8988T (cell line): Measurements from ENCODE around the gene ZNF576.
"Not testable (repeated sequence)": the region's sequence is repeated elsewhere in the genome, so short reads cannot be mapped to it uniquely, and the experiment has no call there.

Source experiments
- DNase-seq: peaks from one replicate; pipeline ENCODE4 v3.0.0; 2011

Gene ZNF576

DNA sequence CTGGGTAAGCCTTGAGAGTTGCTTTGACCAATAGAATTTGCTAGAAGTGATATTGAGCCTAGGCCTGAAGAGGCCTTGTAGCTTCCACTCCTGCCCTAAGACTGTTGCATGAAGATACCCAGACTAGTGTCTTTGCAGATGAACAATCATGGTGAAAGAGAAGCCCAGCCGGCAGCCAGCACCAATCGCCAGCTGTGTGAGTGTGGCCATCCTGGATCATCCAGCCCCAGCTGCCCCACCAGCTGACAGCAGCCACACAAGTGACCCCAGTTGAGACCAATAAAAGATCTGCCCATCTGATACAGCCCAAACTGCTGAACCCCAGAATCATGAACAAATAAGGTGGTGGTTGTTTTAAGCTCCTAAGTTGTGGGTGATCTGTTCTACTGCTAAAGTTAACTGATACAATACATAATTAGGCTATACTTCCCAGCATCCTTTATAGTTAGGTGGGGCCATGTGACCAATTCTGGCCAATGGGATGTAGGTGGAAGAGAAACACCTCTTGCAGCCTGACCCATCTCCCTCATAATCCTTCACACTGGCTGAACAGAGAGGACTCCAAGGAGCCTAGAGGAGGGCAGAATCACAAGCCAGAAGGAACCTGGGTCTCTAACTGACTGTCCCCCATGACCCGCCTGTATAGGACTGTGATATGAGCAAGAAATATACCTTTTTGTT is 32.4 kb downstream of the ZNF576 start:
- DNase-seq, result no peak

DNA sequence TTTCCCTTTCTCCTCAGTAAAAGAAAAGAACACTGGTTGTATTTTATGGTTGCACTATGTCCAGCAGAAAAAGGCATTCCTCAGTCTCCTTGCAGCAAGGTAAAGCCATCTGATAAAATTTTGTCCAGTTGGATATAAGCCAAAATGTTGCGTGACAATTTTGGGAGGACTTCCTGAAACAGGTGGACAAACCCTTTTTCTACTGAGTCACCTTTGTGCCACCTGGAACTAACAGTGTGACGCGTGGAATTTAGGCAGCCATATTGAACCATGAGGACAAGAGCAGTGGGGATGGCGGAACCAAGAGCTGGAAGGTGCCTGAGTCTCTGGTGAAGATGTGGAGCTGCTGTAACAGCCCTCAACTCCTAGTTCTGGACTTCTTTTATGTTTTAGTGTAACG is 35.1 kb downstream of the ZNF576 start:
- DNase-seq, result no peak

DNA sequence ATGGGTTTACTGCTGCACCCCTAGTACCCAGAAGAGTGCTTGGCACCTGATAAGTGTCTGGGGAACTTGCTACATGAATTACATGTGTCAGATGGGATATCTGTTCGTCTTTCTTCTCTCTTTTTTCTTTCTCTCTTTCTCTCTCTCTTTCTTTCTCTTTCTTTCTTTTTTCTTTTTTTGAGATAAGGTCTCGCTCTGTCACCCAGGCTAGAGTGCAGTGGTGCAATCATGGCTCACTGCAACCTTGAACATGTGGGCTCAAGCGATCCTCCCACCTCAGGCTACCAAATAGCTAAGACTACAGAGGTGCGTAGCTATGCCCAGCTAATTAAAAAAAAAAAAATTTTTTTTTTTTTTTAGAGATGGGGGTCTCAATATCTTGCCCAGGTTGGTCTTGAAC is 37.1 kb downstream of the ZNF576 start:
- no peak for DNase-seq

DNA sequence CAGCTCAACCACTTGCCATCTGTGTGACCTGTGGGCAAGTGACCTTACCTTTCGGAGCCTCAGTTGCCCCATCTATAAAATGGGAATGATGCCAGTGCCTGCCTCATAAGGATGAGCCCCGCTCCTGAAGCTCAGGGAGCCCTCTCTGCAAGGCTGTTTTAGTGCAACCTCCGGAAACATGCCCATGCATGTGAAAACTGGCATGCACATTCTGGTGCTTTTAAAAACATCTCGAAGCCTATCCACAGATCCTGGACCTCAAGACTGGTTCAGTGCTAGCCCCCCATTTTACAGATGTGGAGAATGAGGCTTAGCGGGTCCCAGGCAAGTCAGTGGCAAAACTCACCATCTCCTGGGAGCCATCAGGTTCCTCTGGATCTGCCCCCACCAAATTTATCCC is 37.7 kb downstream of the ZNF576 start:
- DNase-seq, result no peak

DNA sequence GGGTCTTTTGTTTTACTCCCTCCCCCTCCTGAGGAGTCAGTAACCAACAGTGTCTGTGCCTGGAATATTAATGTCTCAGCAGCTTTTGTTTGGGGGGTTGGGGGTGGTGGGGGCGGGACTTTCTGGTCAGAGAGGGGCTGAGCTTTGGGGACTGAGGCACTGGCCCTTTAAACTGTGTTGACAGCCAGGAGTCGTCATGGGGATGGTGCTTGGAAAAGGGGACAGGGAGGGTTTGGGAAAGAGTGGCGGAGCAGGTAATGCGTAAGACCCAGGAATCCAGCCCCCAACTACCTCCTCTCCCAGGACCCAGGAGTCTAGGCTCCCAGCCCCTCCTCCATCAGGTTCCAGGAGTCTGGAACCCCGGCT is 38.1 kb downstream of the ZNF576 start:
- DNase-seq, result no peak

DNA sequence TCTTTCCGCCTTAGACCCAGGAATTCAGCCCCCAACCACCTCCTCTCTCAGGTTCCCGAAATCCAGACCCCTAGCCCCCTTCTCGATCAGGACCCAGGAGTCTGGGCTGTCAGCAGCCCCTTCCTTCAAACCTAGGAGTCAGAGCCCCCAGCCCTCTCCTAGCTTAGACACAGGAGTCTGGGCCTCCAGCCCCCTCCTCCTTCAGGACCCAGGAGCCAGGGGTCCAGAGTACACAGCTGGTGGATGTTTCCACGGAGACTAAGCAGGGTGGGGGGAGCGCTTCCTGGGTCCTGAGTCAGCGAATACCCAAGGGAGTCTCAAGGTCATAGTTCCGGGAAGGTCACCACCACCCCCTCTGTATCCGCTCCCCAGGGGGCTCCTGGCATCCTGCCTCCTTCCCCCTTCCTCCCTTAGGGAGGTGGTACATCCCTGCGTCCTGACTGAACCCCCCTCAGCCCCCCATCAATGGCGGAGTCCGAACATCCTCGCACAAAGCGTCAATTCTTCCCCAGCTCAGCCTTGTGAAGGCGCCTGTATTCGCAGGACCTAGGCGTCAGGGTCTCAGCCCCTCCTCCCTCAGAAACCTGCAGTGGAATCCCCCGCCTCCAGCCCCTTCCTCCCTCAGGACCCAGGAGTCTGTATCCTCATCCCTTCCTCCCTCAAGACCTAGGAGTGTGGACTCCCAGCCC is 38.6 kb downstream of the ZNF576 start:
- DNase-seq, result no peak

DNA sequence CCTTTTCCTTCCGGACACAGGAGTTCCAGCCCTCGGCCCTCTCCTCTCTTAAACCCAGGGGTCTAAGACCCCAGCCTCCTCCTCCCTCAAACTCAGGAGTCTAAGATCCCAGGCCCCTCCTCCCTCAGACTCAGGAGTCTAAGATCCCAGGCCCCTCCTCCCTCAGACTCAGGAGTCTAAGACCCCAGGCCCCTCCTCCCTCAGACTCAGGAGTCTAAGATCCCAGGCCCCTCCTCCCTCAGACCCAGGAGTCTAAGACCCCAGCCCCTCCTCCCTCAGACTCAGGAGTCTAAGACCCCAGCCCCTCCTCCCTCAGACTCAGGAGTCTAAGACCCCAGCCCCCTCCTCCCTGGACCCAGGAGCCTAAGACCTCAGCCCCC is 39.2 kb downstream of the ZNF576 start:
- not testable (repeated sequence) for DNase-seq

DNA sequence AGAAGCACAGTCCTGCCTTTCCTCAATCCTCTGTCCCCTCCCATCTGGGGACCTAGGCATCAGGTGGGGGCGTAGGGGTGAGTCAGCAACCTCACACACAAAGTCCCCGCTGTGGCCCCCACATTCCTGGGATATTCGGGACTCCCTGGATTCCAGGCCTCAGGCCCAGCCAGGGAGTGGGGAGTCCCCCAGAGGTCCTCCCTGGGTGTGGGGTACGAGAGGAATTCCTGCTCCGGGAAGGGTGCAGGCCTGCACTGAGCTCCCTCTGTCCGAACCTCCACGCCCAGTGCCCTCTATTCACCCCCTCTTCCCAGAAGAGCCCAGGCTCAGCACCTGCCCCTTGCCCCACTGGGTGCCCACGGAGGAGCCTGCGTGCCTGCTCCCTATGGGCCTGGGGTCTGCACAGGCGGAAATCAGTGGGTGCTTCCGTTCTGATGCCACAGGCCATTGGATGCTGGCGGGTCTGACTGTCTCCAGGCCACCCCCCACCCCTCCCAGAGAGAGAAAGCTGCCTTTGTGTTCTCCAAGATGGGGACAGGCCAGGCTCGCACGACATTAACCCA is 39.8 kb downstream of the ZNF576 start:
- DNase-seq, result no peak

DNA sequence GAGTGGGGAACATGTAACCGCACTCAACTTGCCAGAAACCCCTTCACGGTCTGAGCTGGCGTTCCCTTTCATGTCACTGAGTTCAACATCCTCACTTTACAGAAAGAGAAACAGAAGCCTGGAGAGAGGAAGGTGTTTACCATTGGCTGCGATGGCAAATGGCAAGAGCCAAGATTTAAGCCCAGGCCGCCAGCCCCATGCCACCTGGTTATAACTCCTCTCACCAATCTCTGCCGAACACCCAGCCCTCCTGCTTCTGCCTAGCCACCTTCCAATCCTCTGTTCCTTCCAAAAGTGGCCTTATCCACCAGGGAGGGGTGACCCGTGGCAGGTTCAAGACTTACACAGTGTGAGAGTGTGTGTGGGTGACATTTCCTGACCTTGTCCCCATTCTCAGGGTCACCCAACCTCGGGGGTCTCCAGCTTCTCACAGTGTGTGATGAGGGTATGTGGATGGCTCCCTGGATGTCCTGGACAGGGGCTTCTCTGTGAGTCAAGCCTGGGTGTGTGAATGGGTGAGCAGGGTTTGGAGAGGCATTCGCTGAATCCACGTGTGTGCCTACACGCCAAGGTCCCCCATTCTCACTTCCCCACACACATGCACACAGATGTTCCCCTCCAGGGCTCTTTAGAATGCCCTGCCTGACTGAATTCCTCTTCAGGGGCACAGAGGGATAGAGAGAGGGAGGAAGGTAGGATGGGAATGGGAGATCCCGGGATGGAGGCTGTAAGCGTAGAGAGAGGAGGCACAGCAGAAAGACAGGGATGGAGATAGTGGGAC is 42.0 kb downstream of the ZNF576 start:
- DNase-seq, result no peak

DNA sequence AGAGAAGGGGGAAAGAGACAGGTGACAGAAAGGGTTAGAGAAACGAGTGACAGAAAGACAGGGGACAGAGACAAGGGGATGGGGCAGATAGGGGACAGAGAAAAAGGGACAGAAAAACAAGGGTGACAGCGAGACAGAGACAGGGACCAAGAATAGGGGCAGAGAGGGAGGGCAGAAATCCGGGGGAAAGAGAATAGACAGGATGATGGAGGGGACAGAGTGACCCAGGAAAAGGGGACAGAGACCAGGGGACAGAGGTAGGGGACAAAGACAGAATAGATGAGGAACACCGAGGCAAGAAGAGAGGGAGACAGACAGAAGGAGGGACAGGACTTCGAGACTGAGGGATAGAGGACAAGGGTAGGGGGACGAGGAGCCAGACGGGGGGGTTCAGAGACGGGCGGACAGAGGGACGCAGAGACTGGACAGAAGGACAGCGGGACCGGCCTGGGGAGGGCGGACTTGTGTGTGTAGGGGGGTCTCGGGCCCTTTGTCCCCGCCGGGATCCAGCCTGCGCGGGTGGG is 42.7 kb downstream of the ZNF576 start:
- DNase-seq, result no peak

DNA sequence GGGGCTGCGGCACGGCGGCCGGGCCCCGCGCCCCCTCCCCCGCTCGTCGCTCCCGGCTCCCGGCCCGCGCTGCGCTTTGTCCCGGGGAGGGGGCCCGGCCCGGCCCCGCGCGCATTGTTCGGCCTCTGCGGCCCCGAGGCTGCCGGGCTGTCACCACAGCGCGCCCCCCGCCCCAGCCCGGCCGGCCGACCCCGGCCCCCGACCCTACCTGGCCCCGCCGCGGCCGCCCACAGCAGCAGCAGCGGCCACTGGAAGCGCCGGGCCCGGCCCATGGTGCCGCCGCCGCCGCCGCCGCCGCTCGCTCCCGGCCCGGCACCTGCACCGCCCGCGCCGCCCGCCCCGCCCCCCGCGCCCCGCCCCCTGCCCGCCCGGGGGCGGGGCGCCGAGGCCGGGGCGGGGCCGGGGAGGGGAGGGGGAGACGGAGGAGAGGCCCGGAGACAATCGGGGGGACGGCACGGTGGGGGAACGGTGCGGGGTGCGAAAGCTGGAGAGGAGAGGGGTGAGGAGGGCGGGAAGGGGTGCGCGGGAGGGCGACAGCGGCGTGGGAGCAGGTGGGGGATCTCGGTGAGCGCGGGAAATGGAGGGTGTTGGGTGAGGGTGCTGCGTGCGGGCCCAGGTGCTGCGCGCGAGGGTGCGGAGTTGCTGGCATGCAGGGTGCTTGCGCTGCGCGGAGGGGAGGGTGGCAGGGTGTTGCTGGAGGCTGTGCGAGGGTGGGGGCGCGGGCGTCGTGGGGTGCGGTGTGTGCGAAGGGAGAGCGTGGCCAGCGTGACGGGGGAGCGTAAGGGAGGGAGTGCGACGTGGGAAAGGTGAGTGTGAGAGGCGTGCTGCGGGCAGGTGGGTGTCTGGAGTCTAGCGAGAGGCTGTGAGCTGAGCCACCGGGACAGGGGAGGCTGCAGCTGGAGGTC is 43.4 kb downstream of the ZNF576 start, which contains the start of gene CADM4:
Gene CADM4 (minus strand): TSS at position 332 of the 905 bp plus-strand sequence. CDS start 60 bp downstream, at position 272.
- no peak for DNase-seq

DNA sequence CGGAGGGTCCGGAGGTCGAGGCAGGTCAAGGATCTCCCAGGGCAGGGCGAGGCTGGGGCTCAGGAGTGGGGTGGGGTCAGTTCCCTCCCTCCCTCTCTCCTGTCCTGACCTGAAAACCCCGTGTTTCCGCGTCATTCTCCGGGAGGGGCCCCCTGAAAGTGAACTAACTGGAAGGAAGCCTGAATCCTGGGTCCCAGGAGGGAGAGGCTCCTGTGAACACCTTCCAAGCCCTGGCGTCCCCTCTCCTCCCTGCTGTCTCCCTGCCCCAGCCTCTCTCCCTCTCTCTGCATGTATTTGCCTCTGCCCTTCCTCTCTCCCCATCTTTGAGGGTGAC is 44.0 kb downstream of the ZNF576 start:
- DNase-seq, result no peak

DNA sequence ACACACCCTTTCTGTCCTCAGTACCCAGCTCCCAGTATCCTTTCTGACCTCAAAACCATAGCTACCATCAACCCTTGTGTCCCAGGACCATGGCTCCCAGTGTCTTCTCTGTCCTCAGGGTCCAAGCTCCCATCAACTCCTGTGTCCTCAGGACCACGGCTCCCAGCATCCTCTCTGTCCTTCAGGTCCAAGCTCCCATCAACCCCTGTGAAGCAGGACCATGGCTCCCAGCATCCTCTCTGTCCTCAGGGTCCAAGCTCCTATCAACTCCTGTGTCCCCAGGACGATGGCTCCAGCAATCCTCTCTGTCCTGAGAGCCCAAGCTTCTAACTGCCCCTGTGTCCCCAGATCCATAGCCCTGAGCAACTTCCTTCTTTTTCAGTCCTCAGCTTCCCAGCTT is 44.9 kb downstream of the ZNF576 start:
- DNase-seq, result no peak

DNA sequence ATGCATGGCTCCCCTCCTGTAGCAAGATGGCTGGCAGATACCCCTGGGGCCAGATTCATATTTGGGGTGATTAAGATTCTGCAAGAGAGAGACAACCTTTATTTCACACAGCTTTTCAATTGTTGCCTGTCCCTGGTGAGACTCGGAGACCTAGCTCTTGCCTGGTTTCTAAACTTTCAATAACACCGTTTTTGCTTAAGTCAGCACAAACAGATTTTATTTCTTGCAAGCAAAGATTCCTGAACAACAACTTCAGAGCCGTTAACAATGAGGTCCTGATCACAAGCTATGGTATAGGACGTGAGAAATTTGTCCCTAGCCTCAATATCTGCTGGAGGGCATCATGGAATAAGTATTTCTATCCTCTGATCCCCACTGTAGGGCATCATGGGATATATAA is 46.1 kb downstream of the ZNF576 start:
- DNase-seq, result no peak

DNA sequence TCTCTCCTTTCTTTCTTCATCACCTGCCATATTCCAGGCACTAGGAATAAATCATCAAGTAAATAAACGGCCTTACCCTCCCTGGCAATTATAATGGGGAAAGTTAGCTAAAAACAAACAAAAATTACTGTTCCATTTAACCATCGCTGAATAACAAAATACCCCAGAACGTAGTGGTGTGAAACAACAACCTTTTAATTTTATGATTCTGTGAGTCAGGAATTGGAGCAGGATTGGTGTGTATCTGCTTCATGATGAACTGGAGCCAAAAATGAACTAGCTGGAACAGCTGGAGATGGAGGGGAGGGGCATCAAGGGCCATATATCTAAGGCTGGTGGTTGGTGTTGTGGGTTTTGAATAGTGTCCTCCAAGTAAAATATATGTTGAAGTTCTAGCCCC is 46.9 kb downstream of the ZNF576 start:
- no peak for DNase-seq

DNA sequence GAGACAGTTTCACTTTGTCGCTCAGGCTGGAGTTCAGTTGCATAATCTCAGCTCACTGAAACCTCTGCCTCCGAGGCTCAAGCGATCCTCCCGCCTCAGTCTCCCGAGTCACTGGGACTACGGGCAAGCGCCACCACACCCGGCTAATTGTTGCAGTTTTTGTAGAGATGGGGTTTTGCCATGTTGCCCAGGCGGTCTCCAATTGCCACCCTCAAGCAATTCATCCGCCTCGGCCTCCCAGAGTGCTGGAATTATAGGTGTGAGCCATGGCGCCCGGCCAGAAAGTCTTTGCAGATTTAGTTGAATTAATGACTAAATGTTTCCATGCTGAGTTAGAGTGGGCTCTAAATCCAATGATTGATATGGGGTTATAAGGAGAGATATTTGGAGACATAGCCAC is 47.8 kb downstream of the ZNF576 start:
- DNase-seq, result no peak

DNA sequence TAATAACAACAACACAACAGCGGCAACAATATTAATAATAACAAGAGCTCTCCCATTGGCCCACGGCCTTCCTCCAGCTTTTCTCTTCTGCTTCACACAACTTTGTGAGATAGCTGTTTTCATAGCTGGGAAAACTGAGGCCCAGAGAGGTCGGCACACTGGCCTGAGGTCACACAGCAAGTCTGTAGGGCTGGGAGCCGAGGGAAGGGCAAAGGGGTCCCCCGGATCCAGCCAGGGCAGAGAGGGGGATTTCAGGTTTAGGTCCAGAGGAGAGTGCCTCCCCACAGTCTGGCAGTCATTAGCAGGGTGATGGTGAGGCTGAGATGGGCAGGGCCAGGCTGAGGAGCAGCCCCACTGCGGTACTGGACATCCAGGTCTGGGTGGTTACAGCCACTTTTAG is 52.2 kb downstream of the ZNF576 start:
- no peak for DNase-seq

DNA sequence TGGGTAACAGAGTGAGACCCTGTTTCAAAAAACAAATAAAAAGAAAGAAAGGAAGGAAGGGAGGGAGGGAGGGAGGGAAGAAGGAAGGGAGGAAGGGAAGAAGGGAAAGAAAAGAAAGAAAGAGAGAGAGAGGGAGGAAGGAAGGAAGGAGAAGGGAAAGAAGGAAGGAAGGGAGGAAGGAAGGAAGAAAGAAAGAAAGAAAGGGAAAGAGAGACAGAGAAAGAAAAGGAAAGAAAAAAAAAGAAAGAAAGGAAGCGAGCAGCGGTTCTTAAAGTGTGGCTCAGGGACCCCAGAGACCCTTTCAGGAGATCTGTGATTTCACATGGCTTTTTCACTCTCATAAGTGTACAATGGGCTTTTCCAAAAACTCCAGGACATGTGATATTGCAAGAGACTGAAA is 53.1 kb downstream of the ZNF576 start:
- DNase-seq, result no peak

DNA sequence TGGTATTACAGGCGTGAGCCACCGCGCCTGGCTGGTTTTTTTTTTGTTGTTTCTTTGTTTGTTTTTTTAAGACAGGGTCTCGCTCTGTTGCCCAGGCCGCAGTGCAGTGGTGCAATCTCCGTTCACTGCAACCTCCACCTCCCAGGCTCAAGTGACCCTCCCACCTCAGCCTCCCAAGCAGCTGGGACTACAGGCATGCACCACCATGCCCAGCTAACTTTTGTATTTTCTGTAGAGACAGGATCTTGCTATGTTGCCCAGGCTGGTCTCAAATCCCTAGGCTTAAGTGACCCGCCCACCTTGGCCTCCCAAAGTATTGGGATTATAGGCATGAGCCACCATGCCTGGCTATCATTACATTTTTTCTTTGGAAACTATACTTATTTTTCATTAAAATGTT is 53.9 kb downstream of the ZNF576 start:
- DNase-seq, result not testable (repeated sequence)
